H54 (cell line): ENCODE results near the gene SLC35F1.
A peak's percentile ranks its signal among the peaks of the same experiment; 100 is the strongest.

Experiments used
- DNase-seq: peaks from one replicate; pipeline ENCODE4 v3.0.0; 2011; ENCODE audit warnings: low spot score, mixed read lengths; ENCODE audit not compliant: insufficient read length
- FAIRE-seq: peaks from 3 replicates; lab custom pipeline; 2011; peaks lifted over from hg19 to GRCh38; lab: Jason Lieb, UNC
- POLR2A ChIP-seq: IDR thresholded peaks from 2 replicates; pipeline ENCODE4 v1.6.1; 2011; ENCODE audit warnings: low read depth, mild to moderate bottlenecking, low read length

SLC35F1 gene

DNA sequence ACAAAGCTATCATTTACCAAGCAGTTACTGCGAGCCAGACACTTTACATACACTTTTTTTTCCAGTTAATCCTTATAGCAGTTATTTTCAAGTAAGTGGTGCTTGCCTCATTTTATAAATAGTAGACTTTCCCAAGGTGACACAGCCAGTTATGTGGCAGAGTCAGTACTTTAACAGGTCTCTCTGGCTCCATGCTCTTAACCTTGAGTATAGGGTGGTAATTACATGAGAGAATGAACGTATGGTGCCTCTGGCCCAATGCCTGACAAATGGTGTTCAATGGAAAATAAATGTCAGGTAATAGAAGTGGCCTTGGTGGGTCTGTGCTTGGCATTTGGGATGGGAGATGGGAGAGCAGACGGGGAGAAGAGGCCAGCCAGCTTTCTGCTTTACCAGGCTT is 316.3 kb downstream of the SLC35F1 start:
- TF ChIP-seq POLR2A: no peak

DNA sequence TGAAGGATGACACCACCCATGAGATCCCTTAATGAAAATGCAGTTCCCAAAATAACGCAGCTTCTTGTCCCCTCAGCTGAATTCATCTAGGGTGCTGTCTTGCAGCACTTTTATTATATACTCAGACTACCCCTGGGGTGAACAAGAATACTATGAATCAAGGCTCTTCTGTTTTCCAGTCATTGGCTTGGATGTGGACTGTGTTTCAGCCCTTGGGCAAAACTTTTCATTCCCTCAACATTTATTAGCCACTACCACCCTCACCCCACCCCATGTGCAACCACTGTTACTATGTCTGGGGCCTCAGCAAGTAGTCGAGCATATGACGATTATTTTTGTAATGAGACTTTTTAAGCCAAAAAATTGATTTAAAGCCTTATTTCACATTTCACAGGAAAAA is 321.8 kb downstream of the SLC35F1 start:
- no peak for FAIRE-seq
- TF ChIP-seq POLR2A: no peak
- DNase-seq: no peak

More for the DNA sequence above, 316.3 kb downstream of the SLC35F1 start:
- DNase-seq: no peak
- FAIRE-seq: no peak

DNA sequence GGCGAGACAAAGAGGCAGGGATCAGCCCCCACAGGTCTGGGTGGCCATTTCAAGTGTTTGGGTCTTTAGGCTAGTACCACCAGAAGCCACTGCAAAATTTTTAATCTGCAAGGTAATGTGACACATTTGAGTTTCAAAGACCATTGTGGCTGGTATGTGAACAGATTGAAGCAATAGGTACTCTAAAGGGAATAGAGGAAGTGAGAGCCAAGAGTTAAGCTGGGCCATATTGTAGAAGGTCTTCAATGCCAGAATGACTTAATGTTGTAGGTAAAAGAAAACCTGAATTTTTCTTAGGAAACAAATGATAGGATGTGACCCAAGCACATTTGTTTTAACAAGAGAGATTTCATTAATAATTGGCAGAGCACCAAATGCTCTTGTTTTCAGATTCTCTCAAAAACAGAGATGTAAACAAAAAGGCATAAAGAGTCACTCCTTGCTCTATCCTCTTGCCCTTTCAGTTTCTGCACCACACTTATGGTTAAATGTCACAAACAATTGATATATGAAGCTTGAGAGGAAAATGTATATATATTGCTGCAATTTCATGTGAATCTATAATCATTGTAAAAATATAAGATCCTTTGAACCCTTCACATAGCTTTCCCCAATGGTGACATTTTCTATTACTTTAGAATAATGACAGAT is 333.9 kb downstream of the SLC35F1 start:
- FAIRE-seq: no peak

DNA sequence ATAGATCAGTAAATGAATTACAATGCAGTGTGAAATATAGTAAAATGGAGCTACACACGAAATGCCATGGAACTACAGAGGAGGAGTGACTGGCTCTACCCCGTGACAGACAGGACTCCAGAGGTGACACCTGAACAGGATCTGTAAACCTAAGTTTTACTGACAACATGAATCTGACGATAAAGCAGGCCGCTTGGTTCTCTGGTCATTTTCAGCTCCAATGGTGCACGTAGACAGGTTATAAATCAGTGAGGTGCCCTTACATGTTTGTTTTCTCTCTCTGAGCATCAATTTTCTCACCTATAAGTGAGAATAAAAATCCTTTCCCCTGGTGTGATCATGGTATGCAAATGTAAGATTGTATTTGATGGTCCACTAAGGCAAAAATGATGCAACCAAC is 339.3 kb downstream of the SLC35F1 start:
- no peak for DNase-seq
- no peak for TF ChIP-seq POLR2A
- FAIRE-seq: no peak

More for the DNA sequence above, 333.9 kb downstream of the SLC35F1 start:
- no peak for DNase-seq
- TF ChIP-seq POLR2A: no peak

DNA sequence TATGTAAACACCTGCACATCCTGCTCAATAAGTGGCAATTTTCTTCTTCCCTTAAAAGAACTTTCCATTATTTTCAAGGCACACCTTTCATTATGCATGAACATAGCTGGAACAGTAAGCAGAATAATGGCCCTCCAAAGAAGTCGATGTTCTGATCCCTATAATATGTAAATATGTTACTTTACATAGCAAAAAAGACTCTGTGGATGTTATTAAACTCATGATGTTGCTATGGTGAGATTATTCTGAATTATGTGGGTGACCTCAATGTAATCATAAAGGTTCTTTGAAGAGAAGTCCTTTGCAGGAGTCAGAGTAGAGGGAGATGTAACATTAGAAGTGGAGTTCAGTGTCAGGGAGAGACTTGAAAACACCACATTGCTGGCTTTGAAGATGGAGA is 341.1 kb downstream of the SLC35F1 start:
- no peak for FAIRE-seq
- DNase-seq: no peak
- TF ChIP-seq POLR2A: no peak

DNA sequence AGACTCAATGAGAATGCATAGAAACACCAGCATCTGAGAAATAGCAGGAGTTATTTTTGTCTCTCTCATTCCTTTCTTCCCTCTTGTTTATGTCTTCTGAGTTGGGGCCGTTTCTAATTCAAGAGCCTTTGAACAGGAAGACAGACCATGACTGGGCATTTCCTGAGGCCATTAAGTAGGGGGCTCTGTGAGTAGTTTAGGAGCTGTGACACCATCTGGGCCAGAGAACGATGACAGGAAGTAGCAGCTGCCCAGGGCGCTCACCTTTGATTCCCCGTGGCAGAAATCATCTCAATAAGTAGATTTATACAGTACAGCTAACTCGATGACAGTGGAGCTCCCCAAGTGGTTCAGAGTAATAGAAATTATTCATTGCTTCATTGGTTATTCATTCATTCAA is 342.6 kb downstream of the SLC35F1 start:
- DNase-seq (no peak), FAIRE-seq (no peak)
- TF ChIP-seq POLR2A: no peak

DNA sequence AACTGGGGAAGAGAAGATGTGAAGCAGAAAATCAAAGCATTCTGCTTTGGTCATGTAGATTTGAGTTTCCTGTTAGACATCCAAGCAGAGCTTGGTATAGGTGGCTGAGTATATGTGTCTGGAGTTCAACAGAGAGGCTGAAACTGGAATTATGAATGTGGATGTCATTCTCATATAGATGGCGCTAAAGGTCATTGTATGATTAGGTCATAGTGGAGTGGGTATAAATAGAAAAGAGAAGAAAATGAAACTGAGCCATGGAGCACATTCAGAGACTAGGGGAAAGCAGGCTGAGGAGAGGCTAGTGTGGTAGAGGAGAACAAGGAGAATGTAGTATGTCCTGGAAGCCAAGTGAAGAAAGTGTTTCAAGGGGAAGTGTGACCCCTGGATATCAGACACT is 345.4 kb downstream of the SLC35F1 start:
- no peak for DNase-seq
- TF ChIP-seq POLR2A: no peak
- FAIRE-seq: no peak

DNA sequence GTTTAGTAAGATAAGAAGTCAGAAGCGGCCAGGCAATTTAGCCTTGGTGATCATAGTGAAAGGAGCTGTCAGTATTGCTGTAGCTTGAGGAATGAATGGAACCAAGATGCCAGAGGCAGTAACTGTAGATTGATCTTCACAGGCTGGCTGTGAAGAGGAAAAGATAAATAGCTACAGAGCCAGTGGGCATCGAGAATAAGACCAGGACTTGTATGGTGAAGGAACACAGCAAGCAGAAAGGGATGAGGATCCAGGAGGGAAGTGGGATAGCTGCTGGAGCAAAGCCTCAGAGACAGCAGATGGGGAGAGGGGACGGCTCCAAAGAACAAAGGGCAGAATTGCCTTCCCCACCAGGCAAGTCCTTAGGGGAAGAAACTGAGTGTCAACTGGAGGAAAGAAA is 346.7 kb downstream of the SLC35F1 start:
- TF ChIP-seq POLR2A: no peak
- DNase-seq (no peak), FAIRE-seq (no peak)

DNA sequence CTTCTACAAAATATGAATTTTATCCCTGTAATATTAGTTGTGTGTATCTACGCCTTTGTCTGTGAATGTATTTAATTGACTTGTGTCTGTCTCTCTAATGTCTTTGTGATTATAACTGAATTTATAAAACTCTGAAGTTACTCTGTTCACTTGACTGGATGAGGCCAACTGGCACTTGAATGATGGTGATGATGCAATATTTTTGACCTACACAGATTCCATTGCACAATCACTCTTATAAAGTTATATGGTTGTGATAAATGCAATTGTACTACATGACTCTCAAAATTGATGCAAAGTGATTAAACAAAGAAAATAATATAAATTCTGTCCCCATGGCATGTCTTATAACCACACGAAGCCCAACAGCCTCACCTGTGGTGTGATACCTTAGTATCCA is 353.8 kb downstream of the SLC35F1 start:
- no peak for TF ChIP-seq POLR2A
- FAIRE-seq (no peak), DNase-seq (no peak)

DNA sequence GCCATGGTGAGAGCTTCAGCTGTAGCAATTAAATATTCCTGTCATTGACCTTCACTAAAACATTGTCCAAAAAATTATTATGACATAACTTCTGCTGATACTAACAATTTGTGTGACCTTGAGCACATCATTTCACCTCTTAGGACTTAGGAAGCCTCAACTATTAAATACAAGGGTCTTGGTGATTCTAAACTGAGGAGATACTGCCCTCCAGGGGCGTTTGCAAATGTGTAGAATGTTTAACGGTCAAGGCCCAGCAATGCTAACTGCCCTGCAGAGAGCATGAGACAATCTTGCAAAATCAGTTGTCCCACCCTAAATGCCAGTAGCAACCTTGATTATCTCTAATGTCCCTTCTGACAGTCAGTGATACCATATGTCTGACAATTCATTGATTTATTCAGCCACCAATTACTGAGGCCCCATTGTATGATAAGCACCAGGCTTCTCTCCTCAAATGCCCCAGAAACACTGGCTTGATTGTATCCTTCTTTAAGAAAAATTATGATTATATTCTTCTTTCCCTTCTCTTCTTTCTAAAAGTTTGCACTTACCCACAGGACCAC is 356.9 kb downstream of the SLC35F1 start:
- no peak for FAIRE-seq
- no peak for DNase-seq

DNA sequence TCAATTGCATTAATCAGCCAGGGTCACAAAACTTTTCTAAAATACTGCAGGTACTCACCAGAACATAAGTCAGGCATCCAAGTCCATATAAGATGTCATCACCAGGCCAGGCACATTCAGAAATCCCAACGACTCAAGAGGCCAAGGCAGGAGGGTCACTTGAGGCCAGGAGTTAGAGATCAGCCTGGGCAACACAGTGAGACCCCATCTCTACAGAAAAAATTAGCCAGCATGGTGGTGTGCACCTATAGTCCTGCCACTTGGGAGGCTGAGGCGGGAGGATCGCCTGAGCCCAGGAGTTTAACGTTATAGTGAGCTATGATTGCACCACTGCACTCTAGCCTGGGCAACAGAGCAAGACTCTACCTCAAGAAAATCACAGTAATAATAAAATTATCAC is 362.6 kb downstream of the SLC35F1 start:
- TF ChIP-seq POLR2A: no peak
- DNase-seq (no peak), FAIRE-seq (no peak)

More for the DNA sequence above, 356.9 kb downstream of the SLC35F1 start:
- TF ChIP-seq POLR2A: no peak

DNA sequence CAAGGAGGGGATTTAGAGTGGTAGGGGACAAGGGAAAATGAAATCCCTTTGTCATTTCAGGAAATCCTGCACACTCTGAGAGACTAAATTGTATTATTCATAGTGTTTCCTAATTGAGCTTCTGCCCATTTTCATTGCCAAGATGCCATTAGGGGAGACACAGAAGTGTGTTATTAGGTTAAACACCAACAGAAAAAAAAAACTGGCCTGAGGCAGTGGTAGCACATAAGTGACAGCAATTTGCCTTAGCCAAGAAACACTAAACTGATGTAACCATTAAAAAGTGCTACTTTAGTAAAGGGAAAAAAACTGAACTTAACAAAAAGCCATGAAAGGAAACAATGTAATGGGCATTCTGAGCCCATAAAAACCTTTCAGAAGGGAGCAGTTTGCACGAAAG is 370.6 kb downstream of the SLC35F1 start:
- TF ChIP-seq POLR2A: no peak
- DNase-seq: no peak
- FAIRE-seq: no peak

DNA sequence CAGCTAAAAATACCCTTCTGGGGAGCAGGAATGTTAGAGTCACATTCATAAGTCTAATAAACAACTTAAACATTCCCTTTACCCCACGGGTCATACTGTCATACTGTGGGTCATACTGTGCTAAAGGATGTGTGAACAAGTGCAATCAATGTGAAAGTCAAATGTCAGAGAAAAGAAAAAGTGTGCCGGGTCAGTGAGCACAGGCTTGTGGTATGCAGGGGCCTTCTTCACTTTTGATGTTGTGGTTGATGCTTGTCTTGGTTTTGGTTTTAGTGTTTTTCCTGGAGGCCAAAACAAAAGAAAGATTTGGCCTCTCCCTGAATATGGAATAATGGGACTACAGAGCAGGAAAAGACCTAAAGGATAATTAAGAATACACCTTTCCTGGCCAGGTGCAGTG is 373.1 kb downstream of the SLC35F1 start:
- FAIRE-seq (no peak), DNase-seq (no peak)
- no peak for TF ChIP-seq POLR2A

DNA sequence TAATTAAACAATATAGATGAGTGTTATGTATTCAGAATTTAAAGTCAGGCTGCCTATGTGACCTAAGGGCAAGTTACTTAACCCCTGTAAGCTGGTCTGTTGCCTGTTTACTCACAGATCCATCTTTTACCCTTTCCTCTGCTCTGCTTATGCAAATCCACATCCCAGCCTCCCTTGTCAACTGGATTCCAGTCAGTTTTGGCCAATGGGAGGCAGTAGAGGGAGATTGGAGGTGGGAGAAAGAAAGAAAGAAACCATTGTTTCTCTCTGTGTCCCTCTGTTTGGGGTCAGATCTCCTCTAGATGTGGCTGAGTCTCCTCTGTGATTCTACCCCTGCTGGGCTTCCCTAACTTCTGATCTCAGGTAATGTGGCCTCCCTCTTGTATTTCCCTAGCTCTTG is 374.2 kb downstream of the SLC35F1 start:
- no peak for FAIRE-seq

DNA sequence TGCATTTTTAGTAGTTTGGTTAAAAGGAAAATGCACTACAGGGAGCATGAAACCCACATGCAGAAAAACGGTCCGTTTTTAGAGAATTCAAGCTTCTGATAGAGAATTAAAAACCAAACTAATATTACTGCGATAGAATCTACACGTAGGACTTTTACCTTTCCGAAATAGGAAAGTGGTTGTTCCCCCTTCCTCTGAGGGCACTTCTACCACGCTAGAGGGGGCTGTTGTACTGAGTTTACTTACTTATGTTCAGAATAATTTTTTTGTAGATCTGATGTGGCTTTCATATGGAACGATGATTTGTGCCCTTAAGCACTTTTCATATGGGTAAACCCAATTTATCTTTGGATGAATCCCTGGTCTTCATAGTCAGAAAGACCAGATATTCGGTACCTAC is 376.7 kb downstream of the SLC35F1 start:
- TF ChIP-seq POLR2A: no peak
- peak; percentile 1 for DNase-seq
- FAIRE-seq: no peak

More for the DNA sequence above, 374.2 kb downstream of the SLC35F1 start:
- no peak for TF ChIP-seq POLR2A
- no peak for DNase-seq

DNA sequence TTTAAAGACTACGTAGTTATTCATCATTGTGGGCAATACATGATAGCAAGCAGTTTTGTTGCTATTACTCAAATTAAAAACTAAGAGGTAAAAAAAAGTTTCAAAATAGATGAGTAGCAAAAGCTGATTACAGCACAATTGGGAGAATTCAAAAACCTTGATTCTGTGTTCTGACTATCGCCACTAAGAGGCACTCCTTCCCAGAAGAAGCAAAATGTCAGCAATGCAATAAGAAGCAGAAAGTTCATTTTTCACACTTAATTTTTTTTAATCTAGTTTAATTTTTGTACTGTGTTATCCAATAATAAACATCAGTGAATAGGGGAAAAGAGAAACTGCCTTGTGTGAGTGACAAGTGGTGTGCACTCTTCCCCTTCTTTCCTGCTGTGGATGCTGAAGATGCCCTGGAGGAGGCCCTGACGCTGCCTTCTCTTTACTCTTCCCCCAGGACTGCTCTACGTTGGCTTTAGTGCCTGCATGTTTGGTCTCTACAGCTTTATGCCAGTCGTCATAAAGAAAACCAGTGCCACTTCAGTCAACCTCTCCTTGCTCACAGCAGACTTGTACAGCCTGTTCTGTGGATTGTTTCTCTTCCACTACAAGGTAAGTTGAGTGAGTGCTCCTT is 377.8 kb downstream of the SLC35F1 start:
- no peak for FAIRE-seq
- no peak for TF ChIP-seq POLR2A
- no peak for DNase-seq
